Measurements from ENCODE around the gene TNFRSF13B. TPM values are rescaled to one million over a fixed set of nuclear protein-coding genes. Genes with fewer than 3 reads are reported as not detected.

Gene TNFRSF13B
- total RNA-seq, 3 donors from 2014 or later = 0.38 to 1.4 (median 0.98) TPM

DNA sequence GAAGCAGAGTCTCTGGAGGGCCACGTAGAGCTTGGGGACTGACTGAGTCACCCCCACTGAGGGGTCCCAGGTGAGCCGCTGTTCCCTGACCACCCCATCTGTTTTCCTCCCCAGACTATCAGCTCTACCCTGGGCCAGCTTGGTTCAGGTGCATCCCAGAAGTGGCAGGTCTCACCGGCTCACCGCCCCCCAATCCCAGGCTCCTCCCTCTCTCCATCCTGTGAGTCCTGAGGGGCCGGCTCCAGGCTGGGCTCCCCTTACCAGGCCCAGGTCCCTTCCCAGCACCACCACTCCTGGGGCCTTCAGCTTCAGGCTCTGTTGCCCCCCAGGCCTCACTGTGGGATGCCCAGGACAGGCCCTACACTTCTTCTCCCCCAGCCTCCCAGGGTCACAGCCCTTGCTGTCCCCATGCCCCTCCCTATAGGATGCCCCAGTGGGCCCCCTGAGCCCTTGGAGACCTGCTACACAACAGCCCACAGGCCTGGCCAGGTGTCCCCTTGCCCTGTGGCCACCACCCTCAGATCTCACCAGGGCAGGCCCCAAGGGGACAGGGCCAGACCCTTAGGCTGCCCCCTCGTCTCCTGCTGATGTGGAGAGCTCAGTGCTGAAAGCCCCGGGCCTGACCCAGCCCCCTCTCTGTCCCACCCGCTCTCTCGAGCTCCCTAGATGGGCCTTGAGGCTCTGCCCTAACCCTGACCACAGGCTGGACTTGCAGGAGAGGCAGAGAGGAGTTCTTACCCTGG lies 40.4 kb downstream of the TNFRSF13B start:
- DNase-seq = peak in 1 of 3 donors; percentile 43

DNA sequence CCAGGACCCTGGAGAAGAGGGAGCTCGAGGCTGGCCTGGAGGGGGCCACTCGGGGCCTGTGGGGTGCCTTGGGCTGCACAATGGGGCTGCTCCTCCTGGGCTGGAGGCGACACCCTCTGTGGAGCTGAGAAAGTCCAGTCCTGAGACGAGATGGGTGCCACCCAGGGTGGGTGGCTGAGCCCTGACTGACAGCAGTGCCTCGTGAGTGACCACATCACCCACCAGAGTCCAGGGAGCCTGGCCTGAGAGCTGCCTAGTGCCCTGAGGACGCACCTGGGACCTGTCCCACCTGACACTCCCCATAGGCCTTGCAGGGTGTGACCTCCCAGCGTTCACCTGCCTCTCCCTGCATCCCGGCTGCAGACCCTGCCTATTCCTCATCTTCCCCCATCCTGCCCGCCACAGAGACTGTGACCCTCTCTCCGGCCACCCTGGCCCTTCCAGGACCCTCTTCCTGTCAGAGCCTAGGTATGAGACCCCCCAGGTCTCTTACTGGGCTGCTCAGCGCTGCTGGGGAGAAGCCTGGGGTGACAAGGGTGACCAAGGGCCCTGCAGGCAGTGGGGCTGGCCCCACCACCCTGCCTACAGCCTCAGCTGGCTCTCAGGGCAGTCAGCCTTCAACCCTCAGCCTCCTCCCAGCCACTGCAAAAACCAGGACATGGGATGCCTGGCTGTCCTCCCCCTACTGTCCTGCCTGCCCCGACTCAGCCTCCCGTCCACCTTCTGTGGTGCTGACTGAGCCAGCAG lies 41.2 kb downstream of the TNFRSF13B start:
- no peak overlapping the region for H3K4me3 ChIP-seq
- TF ChIP-seq, protein P1, sequence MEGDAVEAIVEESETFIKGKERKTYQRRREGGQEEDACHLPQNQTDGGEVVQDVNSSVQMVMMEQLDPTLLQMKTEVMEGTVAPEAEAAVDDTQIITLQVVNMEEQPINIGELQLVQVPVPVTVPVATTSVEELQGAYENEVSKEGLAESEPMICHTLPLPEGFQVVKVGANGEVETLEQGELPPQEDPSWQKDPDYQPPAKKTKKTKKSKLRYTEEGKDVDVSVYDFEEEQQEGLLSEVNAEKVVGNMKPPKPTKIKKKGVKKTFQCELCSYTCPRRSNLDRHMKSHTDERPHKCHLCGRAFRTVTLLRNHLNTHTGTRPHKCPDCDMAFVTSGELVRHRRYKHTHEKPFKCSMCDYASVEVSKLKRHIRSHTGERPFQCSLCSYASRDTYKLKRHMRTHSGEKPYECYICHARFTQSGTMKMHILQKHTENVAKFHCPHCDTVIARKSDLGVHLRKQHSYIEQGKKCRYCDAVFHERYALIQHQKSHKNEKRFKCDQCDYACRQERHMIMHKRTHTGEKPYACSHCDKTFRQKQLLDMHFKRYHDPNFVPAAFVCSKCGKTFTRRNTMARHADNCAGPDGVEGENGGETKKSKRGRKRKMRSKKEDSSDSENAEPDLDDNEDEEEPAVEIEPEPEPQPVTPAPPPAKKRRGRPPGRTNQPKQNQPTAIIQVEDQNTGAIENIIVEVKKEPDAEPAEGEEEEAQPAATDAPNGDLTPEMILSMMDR (IDR thresholded peaks at IDR 0.05) = no peak
- DNase-seq (peak in 1 of 3 donors; percentile 32), ATAC-seq (no peak)
- no peaks in the 10 kb centered on the region for H3K36me3 ChIP-seq (ENCODE audit: low read depth)
- intact Hi-C loops (cut with DNase I, micrococcal nuclease) = no loop called here
- H3K9me3 ChIP-seq = no peaks in the 10 kb centered on the region
- no peaks in the 10 kb centered on the region for H3K4me1 ChIP-seq (ENCODE audit: low read depth)

More for the DNA sequence above, 40.4 kb downstream of the TNFRSF13B start:
- Histone ChIP-seq H3K9me3 (no peaks in the 10 kb centered on the region), H3K4me3 (no peak overlapping the region), H3K4me1 (ENCODE audit: low read depth) (no peaks in the 10 kb centered on the region), H3K36me3 (ENCODE audit: low read depth) (no peaks in the 10 kb centered on the region)
- TF ChIP-seq, protein P1 (IDR thresholded peaks at IDR 0.05) = no peak
- intact Hi-C loops (cut with DNase I, micrococcal nuclease) = no loop called here
- no peak for ATAC-seq

GRCh38 chr17:16929757-16930520 lies 42.0 kb downstream of the TNFRSF13B start:
- H3K4me3 ChIP-seq = no peak overlapping the region
- TF ChIP-seq, protein P1 (IDR thresholded peaks at IDR 0.05) = no peak
- no peaks in the 10 kb centered on the region for H3K36me3 ChIP-seq (ENCODE audit: low read depth)
- ATAC-seq = no peak
- no peaks in the 10 kb centered on the region for H3K4me1 ChIP-seq (ENCODE audit: low read depth)
- intact Hi-C loops (cut with DNase I, micrococcal nuclease) = no loop called here
- peak in 1 of 3 donors; percentile 27 for DNase-seq
- no peaks in the 10 kb centered on the region for H3K9me3 ChIP-seq

DNA sequence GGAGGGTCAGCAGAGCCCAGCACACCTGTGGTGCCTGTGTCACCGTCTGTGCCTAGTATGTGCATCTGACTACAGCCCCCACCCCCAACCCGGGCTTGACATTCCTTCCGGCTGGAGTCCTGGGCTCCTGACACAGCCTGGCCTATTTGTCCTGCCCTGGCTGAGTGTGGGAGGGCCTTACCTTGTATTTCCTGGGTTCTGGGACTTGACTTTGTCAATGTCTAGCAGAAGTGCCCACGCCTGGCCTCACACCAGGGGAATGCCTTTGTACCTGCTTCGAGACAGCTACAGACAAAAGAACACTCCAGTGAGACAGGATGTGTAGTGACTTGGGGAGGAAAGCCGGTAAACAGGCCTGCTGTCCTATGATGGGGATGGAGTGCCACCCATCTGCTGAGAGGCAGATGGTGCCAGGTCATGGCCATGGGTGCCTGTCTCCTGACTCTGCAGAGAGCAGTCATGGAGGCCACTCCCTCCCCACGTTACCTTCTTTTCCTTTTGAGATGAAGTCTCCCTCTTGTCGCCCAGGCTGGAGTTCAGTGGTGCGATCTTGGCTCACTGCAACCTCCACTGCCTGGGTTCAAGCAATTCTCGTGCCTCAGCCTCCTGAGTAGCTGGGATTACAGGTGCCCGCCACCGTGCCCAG lies 42.8 kb downstream of the TNFRSF13B start:
- Histone ChIP-seq H3K9me3 (no peaks in the 10 kb centered on the region), H3K4me3 (no peak overlapping the region), H3K36me3 (ENCODE audit: low read depth) (no peaks in the 10 kb centered on the region), H3K4me1 (ENCODE audit: low read depth) (no peaks in the 10 kb centered on the region)
- intact Hi-C loops (cut with DNase I, micrococcal nuclease) = no loop called here
- TF ChIP-seq, protein P1 (IDR thresholded peaks at IDR 0.05) = no peak
- no peak for ATAC-seq
- DNase-seq = no peak

GRCh38 chr17:16928406-16929034 lies 43.4 kb downstream of the TNFRSF13B start:
- Histone ChIP-seq H3K9me3 (no peaks in the 10 kb centered on the region), H3K4me1 (ENCODE audit: low read depth) (no peaks in the 10 kb centered on the region), H3K4me3 (no peak overlapping the region), H3K36me3 (ENCODE audit: low read depth) (no peaks in the 10 kb centered on the region)
- intact Hi-C loops (cut with DNase I, micrococcal nuclease) = no loop called here
- ATAC-seq = peak; percentile 26
- TF ChIP-seq, protein P1 (IDR thresholded peaks at IDR 0.05) = no peak
- no peak for DNase-seq

All from mucosa of descending colon (tissue), 3 donors.